HepG2 (cell line): ENCODE results near the gene CHEK1. TPM values are rescaled to one million over a fixed set of nuclear protein-coding genes. Genes with fewer than 3 reads are reported as not detected.
A peak's percentile ranks its signal among the peaks of the same experiment; 100 is the strongest.

Experiments
- ATF7-NPFF ChIP-seq: sonication (generic); formaldehyde crosslinking; IDR thresholded peaks from 2 replicates; pipeline ENCODE4 v1.8.1; 2023; ENCODE audit warnings: mild to moderate bottlenecking, low read depth, missing genetic modification reagents, moderate library complexity
- HMG20A ChIP-seq: IDR thresholded peaks from 2 replicates; pipeline ENCODE4 v1.6.1; 2016; ENCODE audit warnings: borderline replicate concordance
- JARID2 ChIP-seq: sonication (generic); formaldehyde crosslinking; IDR thresholded peaks from 2 replicates; pipeline ENCODE4 v1.8.1; 2023; ENCODE audit warnings: missing genetic modification reagents, inconsistent platforms; ENCODE audit not compliant: insufficient replicate concordance
- JUNB ChIP-seq: sonication (generic); formaldehyde crosslinking; IDR thresholded peaks from 2 replicates; pipeline ENCODE4 v1.8.0; 2022; ENCODE audit warnings: missing genetic modification reagents, mild to moderate bottlenecking, borderline replicate concordance
- LCORL ChIP-seq, 2 experiments: fragments of 450-650 bp in 1 of 2; sonication (generic) in 1 of 2; formaldehyde crosslinking in 1 of 2; IDR thresholded peaks; 2 replicates each; pipeline versions ENCODE4 v1.5.0 to v1.6.1; 2017 to 2020; ENCODE audit warnings: antibody characterized with exemption in 1 of 2, missing genetic modification reagents in 1 of 2
- PHF5A ChIP-seq: IDR thresholded peaks from one replicate; pipeline ENCODE4 v1.6.1; 2018; ENCODE audit warnings: low read depth, missing genetic modification reagents; ENCODE audit not compliant: unreplicated experiment
- POLR2G ChIP-seq: fragments of 200-400 bp; formaldehyde crosslinking; IDR thresholded peaks from 2 replicates; pipeline ENCODE4 v1.6.1; 2018; ENCODE audit warnings: mild to moderate bottlenecking, low read depth, low read length, moderate library complexity
- SP4 ChIP-seq: sonication (generic); formaldehyde crosslinking; IDR thresholded peaks from 2 replicates; pipeline ENCODE4 v1.8.1; 2023; ENCODE audit warnings: mild to moderate bottlenecking, missing genetic modification reagents
- SRY ChIP-seq: sonication (generic); formaldehyde crosslinking; IDR thresholded peaks from 2 replicates; pipeline ENCODE4 v1.8.0; 2022; ENCODE audit warnings: mild to moderate bottlenecking, missing genetic modification reagents
- ZFX ChIP-seq: sonication (generic); formaldehyde crosslinking; IDR thresholded peaks from 2 replicates; pipeline ENCODE4 v1.4.0; 2020; ENCODE audit warnings: mild to moderate bottlenecking, low read depth, missing genetic modification reagents, moderate library complexity
- ZFY ChIP-seq: sonication (generic); formaldehyde crosslinking; IDR thresholded peaks from 2 replicates; pipeline ENCODE4 v1.4.0; 2020; ENCODE audit warnings: missing genetic modification reagents
- ZNF431 ChIP-seq: sonication (generic); formaldehyde crosslinking; IDR thresholded peaks from 2 replicates; pipeline ENCODE4 v1.9.0; 2022; ENCODE audit warnings: missing genetic modification reagents, low read depth, mild to moderate bottlenecking, borderline replicate concordance
- ZNF510 ChIP-seq: sonication (generic); formaldehyde crosslinking; IDR thresholded peaks from 2 replicates; pipeline ENCODE4 v1.4.0; 2020; ENCODE audit warnings: low read depth, mild to moderate bottlenecking, missing genetic modification reagents
- ZNF557 ChIP-seq: sonication (generic); formaldehyde crosslinking; IDR thresholded peaks from 2 replicates; pipeline ENCODE4 v1.4.0; 2020; ENCODE audit warnings: missing genetic modification reagents
- ZNF75D ChIP-seq: sonication (generic); formaldehyde crosslinking; IDR thresholded peaks from 2 replicates; pipeline ENCODE4 v1.8.1; 2023; ENCODE audit warnings: missing genetic modification reagents, mild to moderate bottlenecking, borderline replicate concordance
- ZNF891 ChIP-seq: sonication (generic); formaldehyde crosslinking; IDR thresholded peaks from 2 replicates; pipeline ENCODE4 v1.5.0; 2020; ENCODE audit warnings: mild to moderate bottlenecking, missing genetic modification reagents
- polyA plus RNA-seq, 8 experiments: library from polyadenylated mRNA; depleted of rRNA in 3 of 8; stranded (reverse) in 7 of 8; unstranded in 1 of 8; fragments of >200 nt; fragmentation: Illumina TruSeq in 4 of 8; extraction: Trizol in 4 of 8; gene quantifications; 2 replicates each; pipeline versions ENCODE4 v1.2.1 to v1.2.3, GENCODE V29; 2011 to 2016; ENCODE audit warnings: low read depth in 4 of 8, missing spikeins in 1 of 8, mixed read lengths in 1 of 8; ENCODE audit not compliant: insufficient read depth in 1 of 8
- total RNA-seq, 5 experiments: library from RNA; depleted of rRNA; stranded (reverse); fragments of >200 nt; fragmentation: Illumina TruSeq; extraction: Trizol; gene quantifications; 2 replicates each; pipeline ENCODE4 v1.2.3, GENCODE V29; 2016; ENCODE audit warnings: low read depth in 1 of 5
- TF ChIP-seq, protein P1 (sequence below): sonication (generic); formaldehyde crosslinking; IDR thresholded peaks from 2 replicates; pipeline ENCODE4 v1.5.1; 2020; ENCODE audit warnings: mild to moderate bottlenecking, missing genetic modification reagents, moderate library complexity
- TF ChIP-seq, protein P2 (sequence below): sonication (generic); formaldehyde crosslinking; IDR thresholded peaks from 2 replicates; pipeline ENCODE4 v1.5.0; 2020; ENCODE audit warnings: missing genetic modification reagents
- TF ChIP-seq, protein P3 (sequence below): sonication (generic); formaldehyde crosslinking; IDR thresholded peaks from 2 replicates; pipeline ENCODE4 v1.8.0; 2022; ENCODE audit warnings: mild to moderate bottlenecking, missing genetic modification reagents
- TF ChIP-seq, protein P4 (sequence below): IDR thresholded peaks from 2 replicates; pipeline ENCODE4 v1.6.1; 2012; ENCODE audit warnings: low read depth, low read length, improper control_type of control experiment

CHEK1 gene
- total and polyA plus RNA-seq, 2 of the 13 experiments (the other 11 are each of a cell fraction or from before 2014, with no cell fraction given) = 17.8 to 83.2 TPM

DNA sequence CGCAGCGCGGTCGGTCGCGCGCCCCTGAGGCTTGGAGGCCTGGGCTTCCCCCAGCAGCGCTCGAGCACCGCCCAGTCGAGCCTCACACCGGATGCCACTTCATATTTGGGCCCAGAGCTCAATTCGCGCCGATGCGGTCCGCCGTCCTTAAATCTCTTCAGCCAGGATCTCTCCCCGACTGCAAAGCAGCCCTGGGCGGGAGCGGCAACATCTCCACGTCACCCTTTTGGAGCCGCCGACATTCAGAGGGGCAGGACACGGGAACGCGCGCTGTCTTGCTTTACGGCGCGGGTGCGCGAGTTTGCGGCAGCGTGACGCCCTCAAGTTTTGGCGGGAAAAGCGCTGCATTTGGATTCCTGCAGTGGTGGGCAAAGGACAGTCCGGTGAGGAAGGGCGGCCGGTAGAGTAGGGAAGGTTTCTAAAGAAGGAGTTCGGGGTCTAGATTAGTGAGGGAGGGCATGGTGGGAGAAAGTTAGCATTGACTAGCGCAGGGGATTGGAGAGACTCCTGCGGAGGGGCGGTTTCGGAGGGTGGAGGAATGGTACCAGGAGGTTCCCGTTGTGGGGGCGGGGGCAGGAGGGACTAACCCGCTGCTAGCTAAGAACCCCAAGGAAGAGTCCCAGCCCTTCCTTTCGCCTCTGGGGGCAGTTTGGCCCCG, 796 bp downstream of the CHEK1 start (continued):
- TF ChIP-seq PHF5A (CRISPR knock-in tag) (no peak), POLR2G (peak; percentile 92), HMG20A (CRISPR knock-in tag) (no peak), ZFY (CRISPR knock-in tag) (peak; percentile 98), ATF7-NPFF (CRISPR knock-in tag) (peak; percentile 96), JUNB (CRISPR knock-in tag) (peak; percentile 84), ZNF431 (peak; percentile 52; the same call in 1 of the 2 replicates), SP4 (CRISPR knock-in tag) (peak; percentile 82), ZNF75D (CRISPR knock-in tag) (no peak), ZFX (CRISPR knock-in tag) (peak; percentile 99), ZNF891 (CRISPR knock-in tag) (peak; percentile 89), ZNF557 (CRISPR knock-in tag) (peak; percentile 60), SRY (CRISPR knock-in tag) (peak; percentile 89), JARID2 (CRISPR knock-in tag) (peak; percentile 33), LCORL (IDR thresholded peaks at IDR 0.05) (no peak), LCORL (CRISPR knock-in tag; IDR thresholded peaks at IDR 0.05) (peak; percentile 73; the same call in 1 of the 2 replicates), ZNF510 (CRISPR knock-in tag) (peak; percentile 80; the same call in 1 of the 2 replicates)
- TF ChIP-seq, protein P1, sequence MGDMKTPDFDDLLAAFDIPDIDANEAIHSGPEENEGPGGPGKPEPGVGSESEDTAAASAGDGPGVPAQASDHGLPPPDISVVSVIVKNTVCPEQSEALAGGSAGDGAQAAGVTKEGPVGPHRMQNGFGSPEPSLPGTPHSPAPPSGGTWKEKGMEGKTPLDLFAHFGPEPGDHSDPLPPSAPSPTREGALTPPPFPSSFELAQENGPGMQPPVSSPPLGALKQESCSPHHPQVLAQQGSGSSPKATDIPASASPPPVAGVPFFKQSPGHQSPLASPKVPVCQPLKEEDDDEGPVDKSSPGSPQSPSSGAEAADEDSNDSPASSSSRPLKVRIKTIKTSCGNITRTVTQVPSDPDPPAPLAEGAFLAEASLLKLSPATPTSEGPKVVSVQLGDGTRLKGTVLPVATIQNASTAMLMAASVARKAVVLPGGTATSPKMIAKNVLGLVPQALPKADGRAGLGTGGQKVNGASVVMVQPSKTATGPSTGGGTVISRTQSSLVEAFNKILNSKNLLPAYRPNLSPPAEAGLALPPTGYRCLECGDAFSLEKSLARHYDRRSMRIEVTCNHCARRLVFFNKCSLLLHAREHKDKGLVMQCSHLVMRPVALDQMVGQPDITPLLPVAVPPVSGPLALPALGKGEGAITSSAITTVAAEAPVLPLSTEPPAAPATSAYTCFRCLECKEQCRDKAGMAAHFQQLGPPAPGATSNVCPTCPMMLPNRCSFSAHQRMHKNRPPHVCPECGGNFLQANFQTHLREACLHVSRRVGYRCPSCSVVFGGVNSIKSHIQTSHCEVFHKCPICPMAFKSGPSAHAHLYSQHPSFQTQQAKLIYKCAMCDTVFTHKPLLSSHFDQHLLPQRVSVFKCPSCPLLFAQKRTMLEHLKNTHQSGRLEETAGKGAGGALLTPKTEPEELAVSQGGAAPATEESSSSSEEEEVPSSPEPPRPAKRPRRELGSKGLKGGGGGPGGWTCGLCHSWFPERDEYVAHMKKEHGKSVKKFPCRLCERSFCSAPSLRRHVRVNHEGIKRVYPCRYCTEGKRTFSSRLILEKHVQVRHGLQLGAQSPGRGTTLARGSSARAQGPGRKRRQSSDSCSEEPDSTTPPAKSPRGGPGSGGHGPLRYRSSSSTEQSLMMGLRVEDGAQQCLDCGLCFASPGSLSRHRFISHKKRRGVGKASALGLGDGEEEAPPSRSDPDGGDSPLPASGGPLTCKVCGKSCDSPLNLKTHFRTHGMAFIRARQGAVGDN (CRISPR knock-in tag) = peak; percentile 99
- TF ChIP-seq, protein P2, sequence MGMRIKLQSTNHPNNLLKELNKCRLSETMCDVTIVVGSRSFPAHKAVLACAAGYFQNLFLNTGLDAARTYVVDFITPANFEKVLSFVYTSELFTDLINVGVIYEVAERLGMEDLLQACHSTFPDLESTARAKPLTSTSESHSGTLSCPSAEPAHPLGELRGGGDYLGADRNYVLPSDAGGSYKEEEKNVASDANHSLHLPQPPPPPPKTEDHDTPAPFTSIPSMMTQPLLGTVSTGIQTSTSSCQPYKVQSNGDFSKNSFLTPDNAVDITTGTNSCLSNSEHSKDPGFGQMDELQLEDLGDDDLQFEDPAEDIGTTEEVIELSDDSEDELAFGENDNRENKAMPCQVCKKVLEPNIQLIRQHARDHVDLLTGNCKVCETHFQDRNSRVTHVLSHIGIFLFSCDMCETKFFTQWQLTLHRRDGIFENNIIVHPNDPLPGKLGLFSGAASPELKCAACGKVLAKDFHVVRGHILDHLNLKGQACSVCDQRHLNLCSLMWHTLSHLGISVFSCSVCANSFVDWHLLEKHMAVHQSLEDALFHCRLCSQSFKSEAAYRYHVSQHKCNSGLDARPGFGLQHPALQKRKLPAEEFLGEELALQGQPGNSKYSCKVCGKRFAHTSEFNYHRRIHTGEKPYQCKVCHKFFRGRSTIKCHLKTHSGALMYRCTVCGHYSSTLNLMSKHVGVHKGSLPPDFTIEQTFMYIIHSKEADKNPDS (CRISPR knock-in tag) = peak; percentile 56; the same call in 1 of the 2 replicates
- TF ChIP-seq, protein P3, sequence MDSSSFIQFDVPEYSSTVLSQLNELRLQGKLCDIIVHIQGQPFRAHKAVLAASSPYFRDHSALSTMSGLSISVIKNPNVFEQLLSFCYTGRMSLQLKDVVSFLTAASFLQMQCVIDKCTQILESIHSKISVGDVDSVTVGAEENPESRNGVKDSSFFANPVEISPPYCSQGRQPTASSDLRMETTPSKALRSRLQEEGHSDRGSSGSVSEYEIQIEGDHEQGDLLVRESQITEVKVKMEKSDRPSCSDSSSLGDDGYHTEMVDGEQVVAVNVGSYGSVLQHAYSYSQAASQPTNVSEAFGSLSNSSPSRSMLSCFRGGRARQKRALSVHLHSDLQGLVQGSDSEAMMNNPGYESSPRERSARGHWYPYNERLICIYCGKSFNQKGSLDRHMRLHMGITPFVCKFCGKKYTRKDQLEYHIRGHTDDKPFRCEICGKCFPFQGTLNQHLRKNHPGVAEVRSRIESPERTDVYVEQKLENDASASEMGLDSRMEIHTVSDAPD = no peak
- TF ChIP-seq, protein P4, sequence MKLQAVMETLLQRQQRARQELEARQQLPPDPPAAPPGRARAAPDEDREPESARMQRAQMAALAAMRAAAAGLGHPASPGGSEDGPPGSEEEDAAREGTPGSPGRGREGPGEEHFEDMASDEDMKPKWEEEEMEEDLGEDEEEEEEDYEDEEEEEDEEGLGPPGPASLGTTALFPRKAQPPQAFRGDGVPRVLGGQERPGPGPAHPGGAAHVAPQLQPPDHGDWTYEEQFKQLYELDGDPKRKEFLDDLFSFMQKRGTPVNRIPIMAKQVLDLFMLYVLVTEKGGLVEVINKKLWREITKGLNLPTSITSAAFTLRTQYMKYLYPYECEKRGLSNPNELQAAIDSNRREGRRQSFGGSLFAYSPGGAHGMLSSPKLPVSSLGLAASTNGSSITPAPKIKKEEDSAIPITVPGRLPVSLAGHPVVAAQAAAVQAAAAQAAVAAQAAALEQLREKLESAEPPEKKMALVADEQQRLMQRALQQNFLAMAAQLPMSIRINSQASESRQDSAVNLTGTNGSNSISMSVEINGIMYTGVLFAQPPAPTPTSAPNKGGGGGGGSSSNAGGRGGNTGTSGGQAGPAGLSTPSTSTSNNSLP = 0 out of 2 replicates have a peak, but pooled peaks have one; percentile 14
